Measurements from ENCODE around the gene TLCD3A.
"Not testable (repeated sequence)": the region's sequence is repeated elsewhere in the genome, so short reads cannot be mapped to it uniquely, and the experiment has no call there.

TLCD3A gene

GRCh38 chr17:789160-789840, 56.9 kb downstream of the TLCD3A start:
- Histone ChIP-seq H3K4me3 (ENCODE audit: low read length) (no peak overlapping the region), H3K4me1 (ENCODE audit: control insufficient read depth, insufficient read depth, low read length) (no peaks in the 10 kb centered on the region), H3K27me3 (ENCODE audit: control insufficient read depth, insufficient read depth, low read length) (no peaks in the 10 kb centered on the region), H3K9me3 (ENCODE audit: control insufficient read depth, insufficient read depth, low read length) (no peaks in the 10 kb centered on the region), H3K27ac (ENCODE audit: low read length) (no peak overlapping the region), H3K36me3 (ENCODE audit: control insufficient read depth, insufficient read depth, low read length) (peaks cover 11% of the 10 kb centered on the region)
- WGBS (ENCODE audit: insufficient coverage, insufficient read length), result no CpG with 5 or more reads among the region's 14 CpGs
- DNase-seq (ENCODE audit: low read depth, low spot score), result no peak

GRCh38 chr17:789931-790873, 57.8 kb downstream of the TLCD3A start:
- H3K4me1 ChIP-seq (ENCODE audit: control insufficient read depth, insufficient read depth, low read length); DNase-seq (ENCODE audit: low read depth, low spot score); H3K27me3 ChIP-seq (ENCODE audit: control insufficient read depth, insufficient read depth, low read length); H3K9me3 ChIP-seq (ENCODE audit: control insufficient read depth, insufficient read depth, low read length); H3K27ac ChIP-seq (ENCODE audit: low read length); H3K4me3 ChIP-seq (ENCODE audit: low read length): not testable (repeated sequence)
- WGBS (ENCODE audit: insufficient coverage, insufficient read length), result no CpG with 5 or more reads among the region's 38 CpGs
- peaks cover 11% of the 10 kb centered on the region for H3K36me3 ChIP-seq (ENCODE audit: control insufficient read depth, insufficient read depth, low read length)

- not testable (repeated sequence) for H3K4me1 ChIP-seq (ENCODE audit: control insufficient read depth, insufficient read depth, low read length); DNase-seq (ENCODE audit: low read depth, low spot score); H3K27ac ChIP-seq (ENCODE audit: low read length); H3K4me3 ChIP-seq (ENCODE audit: low read length); H3K9me3 ChIP-seq (ENCODE audit: control insufficient read depth, insufficient read depth, low read length); H3K27me3 ChIP-seq (ENCODE audit: control insufficient read depth, insufficient read depth, low read length)
- no CpG with 5 or more reads among the region's 12 CpGs for WGBS (ENCODE audit: insufficient coverage, insufficient read length)
- peaks cover 11% of the 10 kb centered on the region for H3K36me3 ChIP-seq (ENCODE audit: control insufficient read depth, insufficient read depth, low read length)
These were observed 58.5 kb downstream of the TLCD3A start for GRCh38 chr17:790874-791247.

- no CpG with 5 or more reads among the region's 19 CpGs for WGBS (ENCODE audit: insufficient coverage, insufficient read length)
- Histone ChIP-seq H3K36me3 (ENCODE audit: control insufficient read depth, insufficient read depth, low read length) (peaks cover 11% of the 10 kb centered on the region), H3K4me3 (ENCODE audit: low read length) (no peak overlapping the region), H3K27ac (ENCODE audit: low read length) (no peak overlapping the region), H3K27me3 (ENCODE audit: control insufficient read depth, insufficient read depth, low read length) (no peaks in the 10 kb centered on the region), H3K9me3 (ENCODE audit: control insufficient read depth, insufficient read depth, low read length) (no peaks in the 10 kb centered on the region), H3K4me1 (ENCODE audit: control insufficient read depth, insufficient read depth, low read length) (no peaks in the 10 kb centered on the region)
- no peak for DNase-seq (ENCODE audit: low read depth, low spot score)
These were observed 59.4 kb downstream of the TLCD3A start for GRCh38 chr17:791829-792228.

GRCh38 chr17:792277-792676, 59.9 kb downstream of the TLCD3A start:
- H3K4me3 ChIP-seq (ENCODE audit: low read length), result no peak overlapping the region
- WGBS (ENCODE audit: insufficient coverage, insufficient read length), result no CpG with 5 or more reads among the region's 9 CpGs
- no peaks in the 10 kb centered on the region for H3K9me3 ChIP-seq (ENCODE audit: control insufficient read depth, insufficient read depth, low read length)
- H3K27me3 ChIP-seq (ENCODE audit: control insufficient read depth, insufficient read depth, low read length), result no peaks in the 10 kb centered on the region
- DNase-seq (ENCODE audit: low read depth, low spot score), result no peak
- H3K4me1 ChIP-seq (ENCODE audit: control insufficient read depth, insufficient read depth, low read length), result no peaks in the 10 kb centered on the region
- no peak overlapping the region for H3K27ac ChIP-seq (ENCODE audit: low read length)
- H3K36me3 ChIP-seq (ENCODE audit: control insufficient read depth, insufficient read depth, low read length), result peaks cover 11% of the 10 kb centered on the region

Measured in iPS DF 6.9 (cell line).